Vagina (tissue), 2 donors: ENCODE results near the gene PKD1L1. TPM values are rescaled to one million over a fixed set of nuclear protein-coding genes. Genes with fewer than 3 reads are reported as not detected.

Experiments
- DNase-seq, 2 donors: peaks; one replicate each; pipeline ENCODE4 v3.0.0-alpha.2; 2017; ENCODE audit errors: extremely low spot score in 2 of 2
- H3K27ac ChIP-seq: fragments of 200-600 bp; sonication (generic); one replicate; pipeline ENCODE4 v1.5.1; 2019
- H3K27me3 ChIP-seq: fragments of 200-600 bp; sonication (generic); one replicate; pipeline ENCODE4 v1.5.1; 2019
- H3K36me3 ChIP-seq, 2 donors: fragments of 200-600 bp; sonication (generic); one replicate each; pipeline ENCODE4 v1.5.1; 2017 to 2019
- H3K4me1 ChIP-seq: fragments of 200-600 bp; sonication (generic); one replicate; pipeline ENCODE4 v1.5.1; 2019
- H3K4me3 ChIP-seq, 2 donors: fragments of 200-600 bp; sonication (generic); 1 replicate in 1 of 2; 2 replicates in 1 of 2; pipeline ENCODE4 v1.5.1; 2016 to 2019
- H3K9me3 ChIP-seq: fragments of 200-600 bp; sonication (generic); one replicate; pipeline ENCODE4 v1.5.1; 2019
- POLR2A ChIP-seq, 2 donors: fragments of 450-650 bp; IDR thresholded peaks; one replicate each; pipeline ENCODE4 v1.6.1; 2017; ENCODE audit warnings: antibody characterized with exemption in 2 of 2, mild to moderate bottlenecking in 2 of 2, moderate library complexity in 2 of 2
- POLR2AphosphoS5 ChIP-seq, 2 donors: sonication (generic); formaldehyde crosslinking; IDR thresholded peaks; one replicate each; pipeline ENCODE4 v1.9.0; 2017; ENCODE audit warnings: antibody characterized with exemption in 2 of 2, mild to moderate bottlenecking in 2 of 2, low read depth in 1 of 2; ENCODE audit not compliant: insufficient read depth in 1 of 2
- intact Hi-C: fragments of 100-400 bp; cut with DNase I; formaldehyde crosslinking; loops from one replicate; pipeline ENCODE4 v1.15.1; 2023
- total RNA-seq: library from RNA; depleted of rRNA; stranded (reverse); fragments of >200 nt; gene quantifications from one replicate; pipeline ENCODE4 v1.2.3, GENCODE V29; 2016
- TF ChIP-seq, protein P1 (sequence below), 3 experiments: fragments of 450-650 bp in 2 of 3; fragments of 200-600 bp in 1 of 3; sonication (generic) in 1 of 3; IDR thresholded peaks; one replicate each; pipeline ENCODE4 v1.5.1; 2017 to 2019; ENCODE audit warnings: antibody characterized with exemption in 3 of 3, mild to moderate bottlenecking in 2 of 3, moderate library complexity in 2 of 3

The PKD1L1 gene
- total RNA-seq, 1 donor from 2014 or later = 0.49 TPM

DNA sequence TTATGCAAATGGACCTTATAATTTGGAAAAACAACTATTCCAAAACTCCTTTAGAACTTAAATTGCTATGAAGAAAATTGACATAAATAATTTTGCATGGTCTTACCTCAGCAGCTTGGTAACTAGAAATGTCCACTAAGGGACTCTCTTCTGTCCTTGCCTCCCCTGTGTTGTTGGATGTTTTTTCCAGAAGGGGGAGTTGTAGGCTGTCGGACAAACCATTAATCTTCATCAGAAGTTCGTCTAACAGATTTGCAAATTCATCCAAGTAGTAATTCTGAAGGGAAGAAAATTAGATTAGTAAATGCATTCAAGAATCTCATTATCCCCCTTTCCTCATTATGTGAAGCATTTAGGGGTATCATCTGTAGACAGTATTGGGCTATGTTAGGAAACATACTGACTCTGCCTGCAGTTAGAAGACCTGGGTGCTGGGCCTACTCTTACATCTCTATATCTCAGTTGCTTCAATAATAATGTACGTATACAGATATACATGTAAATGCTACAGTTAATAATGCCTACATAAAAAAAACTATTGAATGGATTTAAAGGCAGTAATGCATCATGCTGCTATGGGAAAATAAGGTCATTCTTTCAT, 155.6 kb downstream of the PKD1L1 start:
- intact Hi-C loops = no loop called here
- Histone ChIP-seq H3K36me3 (no peaks in the 10 kb centered on the region), H3K4me1 (no peaks in the 10 kb centered on the region), H3K4me3 (no peak overlapping the region), H3K27me3 (no peaks in the 10 kb centered on the region), H3K27ac (no peak overlapping the region), H3K9me3 (no peaks in the 10 kb centered on the region)
- no peak for TF ChIP-seq POLR2AphosphoS5 (IDR thresholded peaks at IDR 0.05; ENCODE audit: insufficient read depth in 1 of 2, low read depth in 1 of 2)
- TF ChIP-seq POLR2A (IDR thresholded peaks at IDR 0.05) = no peak
- TF ChIP-seq, protein P1, sequence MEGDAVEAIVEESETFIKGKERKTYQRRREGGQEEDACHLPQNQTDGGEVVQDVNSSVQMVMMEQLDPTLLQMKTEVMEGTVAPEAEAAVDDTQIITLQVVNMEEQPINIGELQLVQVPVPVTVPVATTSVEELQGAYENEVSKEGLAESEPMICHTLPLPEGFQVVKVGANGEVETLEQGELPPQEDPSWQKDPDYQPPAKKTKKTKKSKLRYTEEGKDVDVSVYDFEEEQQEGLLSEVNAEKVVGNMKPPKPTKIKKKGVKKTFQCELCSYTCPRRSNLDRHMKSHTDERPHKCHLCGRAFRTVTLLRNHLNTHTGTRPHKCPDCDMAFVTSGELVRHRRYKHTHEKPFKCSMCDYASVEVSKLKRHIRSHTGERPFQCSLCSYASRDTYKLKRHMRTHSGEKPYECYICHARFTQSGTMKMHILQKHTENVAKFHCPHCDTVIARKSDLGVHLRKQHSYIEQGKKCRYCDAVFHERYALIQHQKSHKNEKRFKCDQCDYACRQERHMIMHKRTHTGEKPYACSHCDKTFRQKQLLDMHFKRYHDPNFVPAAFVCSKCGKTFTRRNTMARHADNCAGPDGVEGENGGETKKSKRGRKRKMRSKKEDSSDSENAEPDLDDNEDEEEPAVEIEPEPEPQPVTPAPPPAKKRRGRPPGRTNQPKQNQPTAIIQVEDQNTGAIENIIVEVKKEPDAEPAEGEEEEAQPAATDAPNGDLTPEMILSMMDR (IDR thresholded peaks at IDR 0.05) = no peak
- no peak for DNase-seq

DNA sequence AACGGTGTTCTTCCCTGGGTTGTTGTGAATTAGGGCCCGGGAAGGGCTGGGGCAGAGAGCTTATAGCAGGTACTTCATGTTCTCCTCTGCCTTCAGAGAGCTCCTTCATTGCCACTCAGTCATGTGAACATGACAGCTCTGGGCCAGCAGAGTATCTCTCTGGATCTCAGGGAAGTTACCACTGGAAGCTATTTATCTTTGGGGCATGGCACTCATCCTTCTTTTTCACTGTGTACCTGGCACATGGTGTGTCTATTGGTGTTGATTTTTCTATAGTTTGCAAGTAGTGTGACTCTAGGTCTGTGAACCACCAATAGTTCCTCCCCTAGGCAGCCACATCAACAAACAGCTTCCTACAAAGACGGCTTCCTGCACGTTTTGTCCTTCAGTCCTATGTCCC, 156.6 kb downstream of the PKD1L1 start:
- no peak for DNase-seq
- no peak overlapping the region for H3K27ac ChIP-seq
- no peak overlapping the region for H3K4me3 ChIP-seq
- intact Hi-C loops = no loop called here
- TF ChIP-seq POLR2A (IDR thresholded peaks at IDR 0.05) (no peak), POLR2AphosphoS5 (IDR thresholded peaks at IDR 0.05; ENCODE audit: insufficient read depth in 1 of 2, low read depth in 1 of 2) (no peak)
- TF ChIP-seq, protein P1 (IDR thresholded peaks at IDR 0.05) = no peak
- H3K36me3 ChIP-seq = no peaks in the 10 kb centered on the region
- H3K9me3 ChIP-seq = no peaks in the 10 kb centered on the region
- H3K4me1 ChIP-seq = peaks cover 9% of the 10 kb centered on the region
- H3K27me3 ChIP-seq = no peaks in the 10 kb centered on the region

DNA sequence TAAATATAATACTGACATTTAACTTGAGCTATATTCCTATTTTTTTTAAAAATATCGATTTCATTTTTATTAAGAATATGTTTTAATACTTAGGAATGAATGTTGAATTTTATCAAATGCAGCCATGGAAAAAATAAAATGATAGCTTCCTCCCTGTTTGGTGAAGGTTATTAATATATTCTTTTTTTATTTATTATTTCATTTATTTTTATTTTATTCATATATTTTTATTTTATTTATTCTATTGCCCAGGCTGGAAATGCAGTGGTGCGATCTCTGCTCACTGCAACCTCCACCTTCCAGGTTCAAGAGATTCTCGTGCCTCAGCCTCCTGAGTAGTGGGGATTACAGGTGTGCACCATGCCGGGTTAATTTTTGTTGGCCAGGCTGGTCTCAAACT, 160.2 kb downstream of the PKD1L1 start:
- no peak overlapping the region for H3K27ac ChIP-seq
- H3K36me3 ChIP-seq = no peaks in the 10 kb centered on the region
- H3K4me3 ChIP-seq = no peak overlapping the region
- DNase-seq = no peak
- H3K4me1 ChIP-seq = peaks cover 40% of the 10 kb centered on the region
- TF ChIP-seq POLR2A (IDR thresholded peaks at IDR 0.05) (no peak), POLR2AphosphoS5 (IDR thresholded peaks at IDR 0.05; ENCODE audit: insufficient read depth in 1 of 2, low read depth in 1 of 2) (no peak)
- TF ChIP-seq, protein P1 (IDR thresholded peaks at IDR 0.05) = no peak
- intact Hi-C loops = no loop called here
- no peaks in the 10 kb centered on the region for H3K9me3 ChIP-seq
- no peaks in the 10 kb centered on the region for H3K27me3 ChIP-seq

DNA sequence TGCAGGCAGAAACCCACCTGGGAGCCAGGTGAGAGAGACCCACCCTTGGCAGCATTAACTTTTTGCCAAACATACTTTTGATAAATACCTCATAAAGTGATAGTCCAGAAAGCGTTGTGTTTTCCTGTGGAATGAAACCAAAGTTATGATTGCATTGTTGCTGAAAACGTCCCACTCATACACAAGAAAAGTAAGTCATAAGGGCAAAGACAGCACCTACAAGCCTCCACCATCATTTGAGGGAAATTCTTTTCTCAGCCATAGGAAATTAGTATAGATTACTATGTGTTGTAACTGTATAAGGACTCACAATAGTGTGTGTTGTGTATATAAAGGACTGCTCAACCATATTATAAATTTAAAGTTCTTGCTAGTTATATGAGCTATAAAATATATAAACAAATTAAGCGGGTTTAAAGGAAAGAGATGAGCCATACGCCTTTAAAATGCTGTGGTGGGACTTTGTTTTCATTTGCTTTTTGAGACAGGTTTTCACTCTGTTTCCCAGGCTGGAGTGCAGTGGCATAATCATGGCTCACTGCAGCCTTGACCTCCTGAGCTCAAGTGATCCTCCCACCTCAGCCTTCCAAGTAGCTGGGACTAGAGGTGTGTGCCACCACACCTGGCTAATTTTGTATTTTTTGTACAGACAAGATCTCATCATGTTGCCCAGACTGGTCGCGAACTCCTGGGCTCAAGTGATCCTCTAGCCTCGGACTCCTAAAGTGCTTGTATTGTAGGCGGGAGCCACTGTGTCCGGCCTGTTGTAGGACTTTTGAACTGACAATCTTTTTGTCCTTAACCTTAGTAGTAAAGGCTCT, 160.8 kb downstream of the PKD1L1 start:
- no peak overlapping the region for H3K4me3 ChIP-seq
- H3K36me3 ChIP-seq = no peaks in the 10 kb centered on the region
- peaks cover 40% of the 10 kb centered on the region for H3K4me1 ChIP-seq
- no peaks in the 10 kb centered on the region for H3K9me3 ChIP-seq
- TF ChIP-seq POLR2AphosphoS5 (IDR thresholded peaks at IDR 0.05; ENCODE audit: insufficient read depth in 1 of 2, low read depth in 1 of 2) = no peak
- H3K27ac ChIP-seq = peak overlapping the region; percentile 82
- intact Hi-C loops = no loop called here
- no peaks in the 10 kb centered on the region for H3K27me3 ChIP-seq
- DNase-seq = no peak

DNA sequence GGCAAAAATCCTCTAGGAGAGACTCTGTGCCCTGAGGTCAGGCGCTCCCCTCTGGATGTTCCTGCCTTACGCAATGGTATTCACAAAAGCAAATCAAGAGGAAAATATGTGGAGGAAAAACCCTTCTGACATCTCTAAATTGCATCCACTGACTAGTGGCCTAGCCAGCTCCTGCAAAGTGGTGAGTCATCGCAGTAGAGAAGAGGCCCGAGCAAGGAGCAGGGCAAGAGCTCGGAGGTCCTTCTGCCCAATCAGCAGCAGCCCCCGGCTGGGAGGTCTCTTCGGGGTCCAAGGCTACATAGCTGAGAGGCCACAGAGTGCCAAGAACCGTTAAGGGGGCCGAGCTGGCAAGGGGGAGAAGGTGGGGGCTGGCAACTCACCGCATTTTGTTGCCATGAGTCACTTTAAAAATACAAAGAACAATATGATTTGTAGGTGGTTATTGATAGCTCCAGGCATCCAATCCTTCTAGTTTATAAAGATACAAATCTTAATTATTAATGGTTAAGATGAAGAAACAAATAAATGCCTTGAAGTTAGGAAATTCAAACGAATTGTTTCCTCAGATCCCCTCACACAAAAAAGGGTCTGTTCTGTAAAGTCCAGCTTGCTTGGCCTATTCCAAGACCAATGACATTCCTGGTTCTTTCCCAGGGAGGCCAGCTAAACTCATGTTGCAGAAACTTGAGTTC, 161.6 kb downstream of the PKD1L1 start:
- Histone ChIP-seq H3K4me1 (peaks cover 40% of the 10 kb centered on the region), H3K36me3 (no peaks in the 10 kb centered on the region), H3K9me3 (no peaks in the 10 kb centered on the region), H3K27ac (peak overlapping the region; percentile 82), H3K27me3 (no peaks in the 10 kb centered on the region), H3K4me3 (no peak overlapping the region)
- peak in 1 of 2 donors; percentile 96 for DNase-seq
- TF ChIP-seq POLR2AphosphoS5 (IDR thresholded peaks at IDR 0.05; ENCODE audit: insufficient read depth in 1 of 2, low read depth in 1 of 2) (peak; percentile 78 to 87), POLR2A (IDR thresholded peaks at IDR 0.05) (no peak)
- TF ChIP-seq, protein P1 (IDR thresholded peaks at IDR 0.05) = peak in 1 of 3 experiments; percentile 9
- intact Hi-C loops = loop anchor here (1.0 kb wide), 1 partner anchor 213 kb away; no protein-coding TSS in a partner anchor
